ENCODE results near the gene TFCP2L1.

DNA sequence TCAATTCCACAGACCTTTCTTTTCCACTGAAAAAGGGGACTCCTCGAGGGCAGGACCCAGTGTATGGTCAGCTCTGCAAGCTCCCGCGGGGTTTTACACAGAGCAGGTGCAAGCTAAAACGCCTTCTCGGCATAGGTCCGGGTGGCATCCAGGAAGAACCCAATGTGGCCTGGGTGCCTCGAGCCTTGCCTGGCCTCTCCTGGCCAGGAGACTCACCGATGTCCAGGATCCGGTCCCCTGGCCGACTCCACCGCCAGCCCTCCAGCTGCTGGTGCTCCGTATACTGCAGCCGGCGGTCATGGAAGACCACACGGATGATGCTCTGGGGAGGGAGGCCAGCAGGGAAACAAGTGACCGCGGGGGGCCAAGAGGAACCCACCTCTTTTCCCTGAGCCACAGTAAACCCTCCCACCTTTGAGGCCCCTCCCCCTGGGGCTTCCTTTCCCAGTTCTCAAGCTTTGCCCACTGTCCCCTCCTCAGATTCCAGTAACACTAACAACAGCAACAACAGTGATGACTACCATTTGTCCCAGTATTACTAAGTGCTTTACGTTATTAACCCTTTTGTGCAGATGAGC is 36.1 kb downstream of the TFCP2L1 start:
- TF ChIP-seq CTCF (conservative IDR thresholded peaks at IDR 0.05; ENCODE audit: low read depth, low read length) = no peak
- no peak for TF ChIP-seq POLR2A (IDR thresholded peaks at IDR 0.05; ENCODE audit: low read depth, low read length)
- no peak for TF ChIP-seq SMC3 (IDR thresholded peaks at IDR 0.05; ENCODE audit: low read depth, low read length)
- no peak for TF ChIP-seq RFX5 (IDR thresholded peaks at IDR 0.05; ENCODE audit: low read depth, low read length)
- TF ChIP-seq RAD21 (IDR thresholded peaks at IDR 0.05; ENCODE audit: low read length) = no peak
- no peak for TF ChIP-seq FOS (IDR thresholded peaks at IDR 0.05; ENCODE audit: low read depth, low read length)
- TF ChIP-seq MXI1 (IDR thresholded peaks at IDR 0.05; ENCODE audit: borderline replicate concordance, low read depth, low read length) = no peak
- TF ChIP-seq, protein P1, sequence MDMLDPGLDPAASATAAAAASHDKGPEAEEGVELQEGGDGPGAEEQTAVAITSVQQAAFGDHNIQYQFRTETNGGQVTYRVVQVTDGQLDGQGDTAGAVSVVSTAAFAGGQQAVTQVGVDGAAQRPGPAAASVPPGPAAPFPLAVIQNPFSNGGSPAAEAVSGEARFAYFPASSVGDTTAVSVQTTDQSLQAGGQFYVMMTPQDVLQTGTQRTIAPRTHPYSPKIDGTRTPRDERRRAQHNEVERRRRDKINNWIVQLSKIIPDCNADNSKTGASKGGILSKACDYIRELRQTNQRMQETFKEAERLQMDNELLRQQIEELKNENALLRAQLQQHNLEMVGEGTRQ (IDR thresholded peaks at IDR 0.05; ENCODE audit: low read depth, low read length) = no peak
- TF ChIP-seq BHLHE40 (IDR thresholded peaks at IDR 0.05; ENCODE audit: low read depth, low read length) = no peak
- TF ChIP-seq ELK1 (IDR thresholded peaks at IDR 0.05; ENCODE audit: borderline replicate concordance, low read depth, low read length) = no peak
- no peak for TF ChIP-seq CEBPB (IDR thresholded peaks at IDR 0.05; ENCODE audit: low read depth, low read length)
